HCT116 (cell line): ENCODE results near the gene PDE8A. TPM values are rescaled to one million over a fixed set of nuclear protein-coding genes. Genes with fewer than 3 reads are reported as not detected.

Source experiments
- ATAC-seq: fragments of 200-7000 bp; cut with Tn5 transposase; 2 replicates; pipeline ENCODE4 v1.9.1; 2020; ENCODE audit warnings: mild to moderate bottlenecking, moderate library complexity
- BruUV-seq: library from RNA; stranded (reverse); fragments of 400-500 nt; replicated peaks from 2 replicates; lab custom pipeline; 2021; lab: Mats Ljungman, UMichigan
- CTCF ChIA-PET: fragments of 300-600 bp; sonication (Branson Sonifier 250); formaldehyde crosslinking; loops from one replicate; lab custom pipeline; 2021; ENCODE audit warnings: antibody characterized with exemption; lab: Charles Lee
- POLR2A ChIA-PET: fragments of 300-600, 350-600 bp; sonication (Branson Sonifier 250); formaldehyde crosslinking; loops from one replicate; lab custom pipeline; 2021; ENCODE audit warnings: antibody characterized with exemption; lab: Charles Lee
- RAD21 ChIA-PET, 2 experiments: fragments of 300-600 bp; sonication (Branson Sonifier 250); formaldehyde crosslinking; loops; one replicate each; lab custom pipeline; 2023; ENCODE audit warnings: low total read pairs in 2 of 2; ENCODE audit not compliant: uncharacterized antibody in 2 of 2, unreplicated experiment in 2 of 2, low non-redundant PET in 1 of 2; lab: Charles Lee
- DNase-seq: peaks from one replicate; pipeline ENCODE4 v3.0.0-alpha.2; 2010; ENCODE audit warnings: low read depth, low spot score
- H2AFZ ChIP-seq: fragments of 200-600 bp; shearing (Covaris generic), sonication (generic); 2 replicates; pipeline ENCODE4 v1.6.1; 2017; ENCODE audit warnings: low read depth, mixed run types, mixed read lengths, antibody characterized with exemption, low read length; ENCODE audit not compliant: poor library complexity, severe bottlenecking
- H3K27ac ChIP-seq: 2 replicates; pipeline ENCODE4 v1.5.1; 2012; ENCODE audit warnings: low read depth, low read length
- H3K27me3 ChIP-seq: fragments of 200-600 bp; sonication (generic); 2 replicates; pipeline ENCODE4 v1.6.1; 2016; ENCODE audit warnings: mixed run types, low read length, mixed read lengths; ENCODE audit not compliant: insufficient read depth
- H3K36me3 ChIP-seq, 2 experiments: fragments of 200-500 bp in 1 of 2; fragments of 200-600 bp in 1 of 2; sonication (Bioruptor generic) in 1 of 2; sonication (generic) in 1 of 2; 2 replicates each; pipeline versions ENCODE4 v1.5.1 to v1.6.1; 2014 to 2016; ENCODE audit warnings: low read length in 2 of 2, inconsistent platforms in 1 of 2, mixed read lengths in 1 of 2, mixed run types in 1 of 2; ENCODE audit not compliant: insufficient read depth in 2 of 2, control insufficient read depth in 1 of 2
- H3K4me1 ChIP-seq, 2 experiments: fragments of 200-600 bp in 1 of 2; sonication (generic) in 1 of 2; 2 replicates each; pipeline versions ENCODE4 v1.5.1 to v1.6.1; 2012 to 2017; ENCODE audit warnings: low read length in 2 of 2, inconsistent platforms in 1 of 2, mild to moderate bottlenecking in 1 of 2, mixed read lengths in 1 of 2, mixed run types in 1 of 2, moderate library complexity in 1 of 2; ENCODE audit not compliant: insufficient read depth in 2 of 2, control insufficient read depth in 1 of 2
- H3K4me2 ChIP-seq: fragments of 200-600 bp; sonication (generic); 2 replicates; pipeline ENCODE4 v1.6.1; 2017; ENCODE audit warnings: mixed run types, low read length, mixed read lengths
- H3K4me3 ChIP-seq, 2 experiments: fragments of 200-600 bp in 1 of 2; sonication (generic) in 1 of 2; replicated peaks in 1 of 2; 2 replicates each; pipeline ENCODE4 v1.5.1; 2011 to 2016; ENCODE audit warnings: low read length in 2 of 2, control low read depth in 1 of 2, low read depth in 1 of 2, mild to moderate bottlenecking in 1 of 2, mixed read lengths in 1 of 2, mixed run types in 1 of 2
- H3K79me2 ChIP-seq: fragments of 200-600 bp; sonication (generic); 2 replicates; pipeline ENCODE4 v1.6.1; 2017; ENCODE audit warnings: mild to moderate bottlenecking, mixed run types, low read length, moderate library complexity, mixed read lengths; ENCODE audit not compliant: insufficient read depth
- H3K9ac ChIP-seq: fragments of 200-600 bp; sonication (generic); 2 replicates; pipeline ENCODE4 v1.6.1; 2016; ENCODE audit warnings: low read length, mixed read lengths
- H3K9me2 ChIP-seq: fragments of 200-600 bp; sonication (generic), shearing (Covaris generic); 2 replicates; pipeline ENCODE4 v1.6.1; 2017; ENCODE audit warnings: mixed run types, mild to moderate bottlenecking, moderate library complexity; ENCODE audit not compliant: insufficient read depth
- H3K9me3 ChIP-seq, 2 experiments: fragments of 200-500 bp in 1 of 2; fragments of 200-600 bp in 1 of 2; sonication (Bioruptor generic) in 1 of 2; sonication (generic) in 1 of 2; 2 replicates each; pipeline ENCODE4 v1.6.1; 2014 to 2017; ENCODE audit warnings: low read length in 2 of 2, mixed read lengths in 2 of 2, inconsistent platforms in 1 of 2, low read depth in 1 of 2, mild to moderate bottlenecking in 1 of 2, mixed run types in 1 of 2, moderate library complexity in 1 of 2; ENCODE audit not compliant: control insufficient read depth in 1 of 2, insufficient read depth in 1 of 2
- H4K20me1 ChIP-seq: fragments of 200-600 bp; sonication (generic), shearing (Covaris generic); 2 replicates; pipeline ENCODE4 v1.6.1; 2017; ENCODE audit warnings: mixed run types, mild to moderate bottlenecking, moderate library complexity; ENCODE audit not compliant: insufficient read depth
- CBX3 ChIP-seq: IDR thresholded peaks from 2 replicates; pipeline ENCODE4 v1.6.1; 2012; ENCODE audit warnings: low read depth
- EGR1 ChIP-seq: IDR thresholded peaks from 2 replicates; pipeline ENCODE4 v1.6.1; 2012; ENCODE audit warnings: low read depth
- ELF1 ChIP-seq: IDR thresholded peaks from 2 replicates; pipeline ENCODE4 v1.6.1; 2012; ENCODE audit warnings: low read depth, borderline replicate concordance
- JUND ChIP-seq: IDR thresholded peaks from 2 replicates; pipeline ENCODE4 v1.6.1; 2012
- SIN3A ChIP-seq: IDR thresholded peaks from 2 replicates; pipeline ENCODE4 v1.6.1; 2012; ENCODE audit warnings: low read depth
- SP1 ChIP-seq: IDR thresholded peaks from 2 replicates; pipeline ENCODE4 v1.6.1; 2012; ENCODE audit warnings: low read depth
- TCF7L2 ChIP-seq: IDR thresholded peaks from 2 replicates; pipeline ENCODE4 v1.7.0; 2011; ENCODE audit warnings: borderline replicate concordance, inconsistent platforms; ENCODE audit not compliant: insufficient read depth, insufficient read length; ENCODE audit errors: extremely low read depth
- ZNF274 ChIP-seq: fragments of 200-500 bp; sonication (Bioruptor generic); IDR thresholded peaks from 2 replicates; pipeline ENCODE4 v1.6.1; 2014; ENCODE audit warnings: mild to moderate bottlenecking, low read depth, low read length, inconsistent platforms
- intact Hi-C: fragments of 100-400 bp; cut with micrococcal nuclease; formaldehyde crosslinking; loops from 2 replicates; pipeline ENCODE4 v1.10.0; 2022
- total RNA-seq: library from RNA; stranded (reverse); gene quantifications from one replicate; pipeline ENCODE4 v1.2.1, GENCODE V29; 2021; ENCODE audit not compliant: unreplicated experiment
- TF ChIP-seq, protein P1 (sequence below): IDR thresholded peaks from 2 replicates; pipeline ENCODE4 v1.6.1; 2012; ENCODE audit warnings: low read depth
- TF ChIP-seq, protein P2 (sequence below), 3 experiments: fragments of 200-600 bp in 1 of 3; sonication (generic) in 1 of 3; IDR thresholded peaks in 2 of 3; conservative IDR thresholded peaks in 1 of 3; 2 replicates each; pipeline ENCODE4 v1.5.1; 2012 to 2017; ENCODE audit warnings: low read depth in 2 of 3, low read length in 2 of 3, antibody characterized with exemption in 1 of 3, borderline replicate concordance in 1 of 3, control low read depth in 1 of 3, mild to moderate bottlenecking in 1 of 3, mixed read lengths in 1 of 3, mixed run types in 1 of 3, moderate library complexity in 1 of 3; ENCODE audit not compliant: insufficient read depth in 1 of 3
- TF ChIP-seq, protein P3 (sequence below): IDR thresholded peaks from 2 replicates; pipeline ENCODE4 v1.6.1; 2011; ENCODE audit warnings: mild to moderate bottlenecking, low read length, moderate library complexity; ENCODE audit not compliant: insufficient replicate concordance; ENCODE audit errors: extremely low read depth
- TF ChIP-seq, protein P4 (sequence below): IDR thresholded peaks from 2 replicates; pipeline ENCODE4 v1.6.1; 2012

Gene PDE8A
- total RNA-seq, 1 experiment from 2014 or later = 37.8 TPM

DNA sequence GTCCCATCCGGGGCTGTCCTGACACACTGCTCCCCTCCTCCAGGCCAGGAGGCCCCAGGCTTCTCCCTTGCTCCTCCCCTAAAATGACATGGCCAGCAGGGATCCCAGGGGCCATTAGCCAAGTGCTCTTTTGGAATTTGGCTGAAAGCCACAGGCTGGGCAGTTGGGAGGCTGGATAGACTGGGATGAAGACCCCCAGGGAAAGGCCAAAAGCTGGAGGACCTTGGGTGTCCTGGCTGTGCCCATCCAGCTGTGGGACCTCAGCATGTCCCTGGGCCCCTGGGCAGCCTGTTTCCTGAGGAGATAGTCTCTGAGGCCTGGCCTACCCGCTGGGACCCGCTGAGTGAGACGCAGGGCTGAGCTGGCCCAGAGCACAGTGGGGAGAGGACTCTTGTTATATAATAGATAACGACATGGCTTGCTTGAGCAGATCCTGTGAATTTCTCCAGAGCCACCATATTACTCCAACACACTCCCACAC is 5.7 kb upstream of the PDE8A start (continued):
- TF ChIP-seq, protein P1, sequence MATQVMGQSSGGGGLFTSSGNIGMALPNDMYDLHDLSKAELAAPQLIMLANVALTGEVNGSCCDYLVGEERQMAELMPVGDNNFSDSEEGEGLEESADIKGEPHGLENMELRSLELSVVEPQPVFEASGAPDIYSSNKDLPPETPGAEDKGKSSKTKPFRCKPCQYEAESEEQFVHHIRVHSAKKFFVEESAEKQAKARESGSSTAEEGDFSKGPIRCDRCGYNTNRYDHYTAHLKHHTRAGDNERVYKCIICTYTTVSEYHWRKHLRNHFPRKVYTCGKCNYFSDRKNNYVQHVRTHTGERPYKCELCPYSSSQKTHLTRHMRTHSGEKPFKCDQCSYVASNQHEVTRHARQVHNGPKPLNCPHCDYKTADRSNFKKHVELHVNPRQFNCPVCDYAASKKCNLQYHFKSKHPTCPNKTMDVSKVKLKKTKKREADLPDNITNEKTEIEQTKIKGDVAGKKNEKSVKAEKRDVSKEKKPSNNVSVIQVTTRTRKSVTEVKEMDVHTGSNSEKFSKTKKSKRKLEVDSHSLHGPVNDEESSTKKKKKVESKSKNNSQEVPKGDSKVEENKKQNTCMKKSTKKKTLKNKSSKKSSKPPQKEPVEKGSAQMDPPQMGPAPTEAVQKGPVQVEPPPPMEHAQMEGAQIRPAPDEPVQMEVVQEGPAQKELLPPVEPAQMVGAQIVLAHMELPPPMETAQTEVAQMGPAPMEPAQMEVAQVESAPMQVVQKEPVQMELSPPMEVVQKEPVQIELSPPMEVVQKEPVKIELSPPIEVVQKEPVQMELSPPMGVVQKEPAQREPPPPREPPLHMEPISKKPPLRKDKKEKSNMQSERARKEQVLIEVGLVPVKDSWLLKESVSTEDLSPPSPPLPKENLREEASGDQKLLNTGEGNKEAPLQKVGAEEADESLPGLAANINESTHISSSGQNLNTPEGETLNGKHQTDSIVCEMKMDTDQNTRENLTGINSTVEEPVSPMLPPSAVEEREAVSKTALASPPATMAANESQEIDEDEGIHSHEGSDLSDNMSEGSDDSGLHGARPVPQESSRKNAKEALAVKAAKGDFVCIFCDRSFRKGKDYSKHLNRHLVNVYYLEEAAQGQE = no peak
- TF ChIP-seq EGR1 (no peak), SIN3A (no peak), JUND (no peak)
- TF ChIP-seq, all 23 proteins: peak for 0

DNA sequence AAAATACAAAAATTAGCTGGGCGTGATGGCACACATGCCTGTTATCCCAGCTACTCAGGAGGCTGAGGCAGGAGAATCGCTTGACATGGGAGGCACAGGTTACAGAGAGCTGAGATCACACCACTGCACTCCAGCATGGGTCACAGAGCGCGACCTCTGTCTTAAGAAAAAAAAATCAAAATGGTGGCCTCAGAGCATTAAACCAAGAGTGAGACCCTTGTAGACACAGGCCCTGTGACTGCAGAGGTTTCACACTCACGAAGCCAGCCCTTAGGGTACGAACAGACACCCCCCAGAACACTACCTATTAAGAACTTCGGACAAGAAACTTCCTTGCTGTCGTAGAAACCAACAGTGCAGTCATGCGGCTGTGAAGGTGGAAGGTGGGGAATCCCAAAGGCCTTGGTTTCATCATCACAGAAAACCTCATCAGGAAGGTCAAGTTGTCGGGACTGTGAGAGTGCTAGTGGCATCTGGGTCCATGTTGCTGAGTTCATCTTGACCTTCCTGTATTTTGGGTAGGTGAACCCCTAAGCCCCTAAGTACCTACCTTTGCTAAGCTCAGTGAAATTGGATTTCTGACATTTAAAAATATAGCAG is 4.8 kb upstream of the PDE8A start:
- ChIA-PET RAD21 (no interaction called here), POLR2A (no interaction called here), CTCF (no interaction called here)
- Histone ChIP-seq H3K9me2 (no peaks in the 10 kb centered on the region), H3K27ac (no peak overlapping the region), H4K20me1 (no peaks in the 10 kb centered on the region), H3K9me3 (no peaks in the 10 kb centered on the region), H3K4me3 (no peak overlapping the region), H2AFZ (no peak overlapping the region), H3K9ac (no peak overlapping the region), H3K27me3 (no peaks in the 10 kb centered on the region), H3K36me3 (no peaks in the 10 kb centered on the region), H3K4me2 (no peak overlapping the region), H3K79me2 (no peaks in the 10 kb centered on the region), H3K4me1 (peaks cover 8 to 20% of the 10 kb centered on the region in 2 experiments; a peak in 3 of 4 replicates)
- TF ChIP-seq ELF1 (no peak), CBX3 (no peak), ZNF274 (no peak), SP1 (no peak), TCF7L2 (no peak)
- TF ChIP-seq, protein P2, sequence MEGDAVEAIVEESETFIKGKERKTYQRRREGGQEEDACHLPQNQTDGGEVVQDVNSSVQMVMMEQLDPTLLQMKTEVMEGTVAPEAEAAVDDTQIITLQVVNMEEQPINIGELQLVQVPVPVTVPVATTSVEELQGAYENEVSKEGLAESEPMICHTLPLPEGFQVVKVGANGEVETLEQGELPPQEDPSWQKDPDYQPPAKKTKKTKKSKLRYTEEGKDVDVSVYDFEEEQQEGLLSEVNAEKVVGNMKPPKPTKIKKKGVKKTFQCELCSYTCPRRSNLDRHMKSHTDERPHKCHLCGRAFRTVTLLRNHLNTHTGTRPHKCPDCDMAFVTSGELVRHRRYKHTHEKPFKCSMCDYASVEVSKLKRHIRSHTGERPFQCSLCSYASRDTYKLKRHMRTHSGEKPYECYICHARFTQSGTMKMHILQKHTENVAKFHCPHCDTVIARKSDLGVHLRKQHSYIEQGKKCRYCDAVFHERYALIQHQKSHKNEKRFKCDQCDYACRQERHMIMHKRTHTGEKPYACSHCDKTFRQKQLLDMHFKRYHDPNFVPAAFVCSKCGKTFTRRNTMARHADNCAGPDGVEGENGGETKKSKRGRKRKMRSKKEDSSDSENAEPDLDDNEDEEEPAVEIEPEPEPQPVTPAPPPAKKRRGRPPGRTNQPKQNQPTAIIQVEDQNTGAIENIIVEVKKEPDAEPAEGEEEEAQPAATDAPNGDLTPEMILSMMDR (IDR thresholded peaks at IDR 0.05 in 2 of 3, conservative IDR thresholded peaks at IDR 0.05 in 1 of 3; ENCODE audit: borderline replicate concordance in 1 of 3, insufficient read depth in 1 of 3, low read depth in 2 of 3, low read length in 2 of 3) = no peak
- TF ChIP-seq, protein P1 = no peak
- TF ChIP-seq, protein P3, sequence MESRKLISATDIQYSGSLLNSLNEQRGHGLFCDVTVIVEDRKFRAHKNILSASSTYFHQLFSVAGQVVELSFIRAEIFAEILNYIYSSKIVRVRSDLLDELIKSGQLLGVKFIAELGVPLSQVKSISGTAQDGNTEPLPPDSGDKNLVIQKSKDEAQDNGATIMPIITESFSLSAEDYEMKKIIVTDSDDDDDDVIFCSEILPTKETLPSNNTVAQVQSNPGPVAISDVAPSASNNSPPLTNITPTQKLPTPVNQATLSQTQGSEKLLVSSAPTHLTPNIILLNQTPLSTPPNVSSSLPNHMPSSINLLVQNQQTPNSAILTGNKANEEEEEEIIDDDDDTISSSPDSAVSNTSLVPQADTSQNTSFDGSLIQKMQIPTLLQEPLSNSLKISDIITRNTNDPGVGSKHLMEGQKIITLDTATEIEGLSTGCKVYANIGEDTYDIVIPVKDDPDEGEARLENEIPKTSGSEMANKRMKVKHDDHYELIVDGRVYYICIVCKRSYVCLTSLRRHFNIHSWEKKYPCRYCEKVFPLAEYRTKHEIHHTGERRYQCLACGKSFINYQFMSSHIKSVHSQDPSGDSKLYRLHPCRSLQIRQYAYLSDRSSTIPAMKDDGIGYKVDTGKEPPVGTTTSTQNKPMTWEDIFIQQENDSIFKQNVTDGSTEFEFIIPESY = no peak
- TF ChIP-seq, protein P4, sequence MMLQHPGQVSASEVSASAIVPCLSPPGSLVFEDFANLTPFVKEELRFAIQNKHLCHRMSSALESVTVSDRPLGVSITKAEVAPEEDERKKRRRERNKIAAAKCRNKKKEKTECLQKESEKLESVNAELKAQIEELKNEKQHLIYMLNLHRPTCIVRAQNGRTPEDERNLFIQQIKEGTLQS = no peak
- DNase-seq (no peak), ATAC-seq (no peak)
- no TSS peak for BruUV-seq
- intact Hi-C loops = no loop called here
